Iris pigment epithelial cell (primary cell): ENCODE results near the gene NDST1.

Experiments
- DNase-seq: peaks from one replicate; pipeline ENCODE4 v3.0.0-alpha.2; 2011; ENCODE audit warnings: low read depth

NDST1 gene

DNA sequence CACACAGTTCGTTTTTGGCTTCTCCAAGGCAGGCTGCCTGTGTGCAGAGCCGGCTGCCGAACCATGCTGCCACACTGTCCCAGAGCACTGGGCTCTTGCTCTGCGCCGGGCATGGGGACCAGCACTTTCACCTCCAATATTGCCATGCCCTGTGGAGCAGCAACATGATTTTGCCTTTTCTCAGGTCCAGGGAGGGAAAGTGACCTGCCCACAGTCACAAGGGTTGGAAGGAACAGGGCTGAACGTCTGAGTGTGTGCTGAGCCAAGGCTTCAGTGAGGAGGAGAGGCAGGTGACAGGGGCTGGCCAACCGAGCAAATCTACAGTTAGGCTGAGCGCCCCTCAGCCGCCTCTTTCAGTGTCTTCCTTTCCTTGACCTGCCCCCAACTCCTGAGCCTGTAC, 98.5 kb downstream of the NDST1 start:
- DNase-seq, result no peak

DNA sequence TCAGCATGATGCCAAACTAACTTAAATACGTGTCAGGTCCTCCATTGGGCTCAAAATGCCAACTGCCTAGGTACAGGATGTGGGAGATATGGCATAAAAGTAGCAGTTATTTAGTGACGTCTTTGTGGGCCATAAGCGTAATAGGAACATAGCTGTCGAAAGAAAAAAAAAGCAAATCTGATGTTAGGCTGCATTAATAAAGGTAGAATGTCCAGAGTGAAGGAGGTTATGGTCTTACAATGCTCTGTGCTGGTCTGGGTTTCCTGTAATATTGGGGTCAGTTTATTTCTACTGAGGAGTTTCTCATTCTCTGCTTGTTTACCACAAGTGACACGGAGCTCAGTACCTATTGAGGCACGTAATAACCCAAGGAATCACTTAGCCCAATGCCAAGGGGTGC, 99.2 kb downstream of the NDST1 start:
- DNase-seq, result no peak
